Peyer's patch (tissue), 4 donors: Measurements from ENCODE around the gene CD248. TPM values are rescaled to one million over a fixed set of nuclear protein-coding genes. Genes with fewer than 3 reads are reported as not detected.
A peak's percentile ranks its signal among the peaks of the same experiment; 100 is the strongest.

Source experiments
- DNase-seq, 3 donors: peaks; one replicate each; pipeline ENCODE4 v3.0.0-alpha.2; 2017 to 2019
- H3K27ac ChIP-seq, 4 donors: fragments of 200-600 bp; sonication (generic); one replicate each; pipeline ENCODE4 v1.5.1; 2016 to 2019
- H3K27me3 ChIP-seq, 2 donors: fragments of 200-600 bp; sonication (generic); one replicate each; pipeline ENCODE4 v1.5.1; 2019
- H3K36me3 ChIP-seq, 3 donors: fragments of 200-600 bp; sonication (generic); one replicate each; pipeline ENCODE4 v1.5.1; 2016 to 2019
- H3K4me1 ChIP-seq, 4 donors: fragments of 200-600 bp; sonication (generic); one replicate each; pipeline ENCODE4 v1.5.1; 2016 to 2019
- H3K4me3 ChIP-seq, 4 donors: fragments of 200-600 bp; sonication (generic); 1 replicate in 3 of 4; 2 replicates in 1 of 4; pipeline ENCODE4 v1.5.1; 2016 to 2019; ENCODE audit warnings: mild to moderate bottlenecking in 1 of 4
- H3K9me3 ChIP-seq, 4 donors: fragments of 200-600 bp; sonication (generic); one replicate each; pipeline ENCODE4 v1.5.1; 2016 to 2019; ENCODE audit warnings: mild to moderate bottlenecking in 1 of 4
- CTCF ChIP-seq, 6 experiments: fragments of 450-650 bp in 4 of 6; fragments of 200-600 bp in 2 of 6; sonication (generic) in 1 of 6; IDR thresholded peaks; one replicate each; pipeline ENCODE4 v1.5.1; 2017 to 2019; ENCODE audit warnings: antibody characterized with exemption in 6 of 6, mild to moderate bottlenecking in 3 of 6, moderate library complexity in 1 of 6
- POLR2A ChIP-seq, 2 donors: fragments of 450-650 bp; IDR thresholded peaks; one replicate each; pipeline ENCODE4 v1.5.1; 2017; ENCODE audit warnings: antibody characterized with exemption in 2 of 2, mild to moderate bottlenecking in 2 of 2, moderate library complexity in 2 of 2
- total RNA-seq, 4 donors: library from RNA; depleted of rRNA; stranded (reverse); fragments of >200 nt; gene quantifications; one replicate each; pipeline ENCODE4 v1.1.0, GENCODE V29; 2016

The CD248 gene
- total RNA-seq, 4 donors from 2014 or later: 2.9 to 44.6 (median 12.0) TPM

GRCh38 chr11:66267039-66267378, 49.8 kb downstream of the CD248 start:
- Histone ChIP-seq H3K9me3 (no peaks in the 10 kb centered on the region), H3K4me3 (peak overlapping the region; percentile 78 to 94 (median 92)), H3K36me3 (peaks cover 0 to 26% (median 0%) of the 10 kb centered on the region in 3 donors), H3K4me1 (peaks cover 0 to 33% (median 3%) of the 10 kb centered on the region in 4 donors), H3K27ac (peak overlapping the region; percentile 93 to 98 (median 96)), H3K27me3 (no peaks in the 10 kb centered on the region)
- no peak for DNase-seq
- TF ChIP-seq POLR2A (IDR thresholded peaks at IDR 0.05) (no peak), CTCF (IDR thresholded peaks at IDR 0.05) (no peak)

GRCh38 chr11:66266378-66267038, 50.3 kb downstream of the CD248 start:
- H3K4me3 ChIP-seq: peak overlapping the region in 1 of 4 donors; percentile 92
- H3K27me3 ChIP-seq: no peaks in the 10 kb centered on the region
- peak overlapping the region in 3 of 4 donors; percentile 93 to 98 (median 96) for H3K27ac ChIP-seq
- H3K36me3 ChIP-seq: peaks cover 0 to 26% (median 0%) of the 10 kb centered on the region in 3 donors
- DNase-seq: no peak
- peaks cover 0 to 33% (median 3%) of the 10 kb centered on the region in 4 donors for H3K4me1 ChIP-seq
- TF ChIP-seq CTCF (IDR thresholded peaks at IDR 0.05) (no peak), POLR2A (IDR thresholded peaks at IDR 0.05) (no peak)
- no peaks in the 10 kb centered on the region for H3K9me3 ChIP-seq

DNA sequence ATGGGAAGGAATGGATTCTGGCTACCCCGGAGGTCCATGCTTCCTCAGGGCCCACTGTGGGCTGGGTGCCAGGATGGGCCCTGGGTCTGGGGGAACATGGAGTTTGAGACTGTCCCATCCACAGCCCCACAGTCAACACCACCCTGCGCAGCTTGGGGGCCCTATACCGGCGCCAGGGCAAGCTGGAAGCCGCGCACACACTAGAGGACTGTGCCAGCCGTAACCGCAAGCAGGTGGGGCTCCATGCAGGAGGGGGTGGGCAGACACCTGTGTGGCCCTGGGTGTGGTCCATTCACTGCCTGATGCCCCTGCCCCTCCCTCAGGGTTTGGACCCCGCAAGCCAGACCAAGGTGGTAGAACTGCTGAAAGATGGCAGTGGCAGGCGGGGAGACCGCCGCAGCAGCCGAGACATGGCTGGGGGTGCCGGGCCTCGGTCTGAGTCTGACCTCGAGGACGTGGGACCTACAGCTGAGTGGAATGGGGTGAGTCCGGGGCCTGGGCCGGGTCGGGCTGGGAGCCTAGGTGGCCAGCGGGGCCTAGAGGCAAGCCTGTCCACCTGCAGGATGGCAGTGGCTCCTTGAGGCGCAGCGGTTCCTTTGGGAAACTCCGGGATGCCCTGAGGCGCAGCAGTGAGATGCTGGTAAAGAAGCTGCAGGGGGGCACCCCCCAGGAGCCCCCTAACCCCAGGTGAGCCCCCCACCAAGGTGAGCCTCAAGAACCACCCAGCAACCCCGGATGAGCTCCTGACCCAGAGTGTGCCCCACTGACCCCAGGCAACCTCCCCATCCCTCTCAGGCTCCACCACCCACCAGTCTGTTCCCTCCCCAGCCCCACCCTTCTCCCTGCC, 51.1 kb downstream of the CD248 start:
- no peak for TF ChIP-seq CTCF (IDR thresholded peaks at IDR 0.05)
- no peak for TF ChIP-seq POLR2A (IDR thresholded peaks at IDR 0.05)
- Histone ChIP-seq H3K9me3 (no peaks in the 10 kb centered on the region), H3K4me3 (no peak overlapping the region), H3K36me3 (peaks cover 0 to 23% (median 0%) of the 10 kb centered on the region in 3 donors), H3K4me1 (peaks cover 0 to 31% (median 3%) of the 10 kb centered on the region in 4 donors), H3K27ac (no peak overlapping the region), H3K27me3 (no peaks in the 10 kb centered on the region)
- no peak for DNase-seq

GRCh38 chr11:66264914-66265313, 51.9 kb downstream of the CD248 start:
- Histone ChIP-seq H3K27me3 (no peaks in the 10 kb centered on the region), H3K36me3 (peaks cover 0 to 25% (median 0%) of the 10 kb centered on the region in 3 donors), H3K27ac (no peak overlapping the region)

More at GRCh38 chr11:66264914-66265313, 51.9 kb downstream of the CD248 start:
- H3K9me3 ChIP-seq: no peaks in the 10 kb centered on the region
- peaks cover 0 to 23% (median 3%) of the 10 kb centered on the region in 4 donors for H3K4me1 ChIP-seq
- TF ChIP-seq POLR2A (IDR thresholded peaks at IDR 0.05) (no peak), CTCF (IDR thresholded peaks at IDR 0.05) (peak in 3 of 6 experiments; percentile 12 to 36 (median 32))
- no peak for DNase-seq
- H3K4me3 ChIP-seq: no peak overlapping the region

Other genes starting within 250 kb of the CD248 start
- 10 to 100 TPM; 10.3 to 52.0 (median 22.3) TPM for gene PACS1, start 246.8 kb downstream of the CD248 start, total RNA-seq
- gene KLC2, start 59.3 kb downstream of the CD248 start, total RNA-seq: 10 to 100 TPM in 3 of 4 donors, 1 to 10 TPM in 1; 8.3 to 28.0 (median 13.2) TPM
- gene RAB1B, start 48.4 kb downstream of the CD248 start, total RNA-seq: 100 to 1,000 TPM in 2 of 4 donors, 10 to 100 TPM in 2; 80.0 to 161 (median 103) TPM
- gene CNIH2, start 38.9 kb downstream of the CD248 start, total RNA-seq: not detected
- 100 to 1,000 TPM in 3 of 4 donors, 10 to 100 TPM in 1; 52.0 to 132 (median 115) TPM for gene YIF1A, start 27.9 kb downstream of the CD248 start, total RNA-seq
- gene TMEM151A, start 25.1 kb downstream of the CD248 start, total RNA-seq: under 1 TPM in 2 of 4 donors, not detected in 2; 0.27 to 0.35 TPM
- 10 to 100 TPM in 2 of 4 donors, 1 to 10 TPM in 2; 4.1 to 18.9 (median 10.8) TPM for gene RIN1, start 19.4 kb upstream of the CD248 start, total RNA-seq
- gene BRMS1, start 28.1 kb upstream of the CD248 start, total RNA-seq: 10 to 100 TPM; 36.9 to 63.5 (median 50.3) TPM
- gene B4GAT1, start 30.6 kb upstream of the CD248 start, total RNA-seq: 10 to 100 TPM in 3 of 4 donors, 1 to 10 TPM in 1; 1.7 to 21.9 (median 18.8) TPM
- gene SLC29A2, start 54.7 kb upstream of the CD248 start, total RNA-seq: 10 to 100 TPM in 3 of 4 donors, 1 to 10 TPM in 1; 7.4 to 21.6 (median 17.1) TPM
- not detected for gene NPAS4, start 104.0 kb upstream of the CD248 start, total RNA-seq
- 10 to 100 TPM; 24.7 to 34.9 (median 28.9) TPM for gene MRPL11, start 121.8 kb upstream of the CD248 start, total RNA-seq
- 10 to 100 TPM in 2 of 4 donors, 1 to 10 TPM in 2; 5.6 to 11.6 (median 10.0) TPM for gene PELI3, start 149.9 kb upstream of the CD248 start, total RNA-seq
- gene DPP3, start 163.4 kb upstream of the CD248 start, total RNA-seq: 10 to 100 TPM; 58.3 to 66.8 (median 63.2) TPM
- 100 to 1,000 TPM in 1 of 4 donors, 10 to 100 TPM in 3; 25.6 to 167 (median 73.4) TPM for gene BBS1, start 193.6 kb upstream of the CD248 start, total RNA-seq
- gene ZDHHC24, start 229.0 kb upstream of the CD248 start, total RNA-seq: 10 to 100 TPM in 3 of 4 donors, 1 to 10 TPM in 1; 9.1 to 29.3 (median 15.3) TPM
- gene ACTN3, start 229.9 kb upstream of the CD248 start, total RNA-seq: not detected